ENCODE results near the gene CAMTA2. TPM values are rescaled to one million over a fixed set of nuclear protein-coding genes. Genes with fewer than 3 reads are reported as not detected.

CAMTA2 gene
- total RNA-seq, 2 experiments from 2014 or later = 9.7 to 44.3 TPM

- no peak for DNase-seq (ENCODE audit: low spot score)
- no peaks in the 10 kb centered on the region for H3K9me3 ChIP-seq (ENCODE audit: low read length)
- peaks cover 16% of the 10 kb centered on the region for H3K4me1 ChIP-seq (ENCODE audit: insufficient read depth, low read length, poor library complexity, severe bottlenecking)
- no peak overlapping the region for H3K4me2 ChIP-seq (ENCODE audit: low read length)
- intact Hi-C loops (cut with micrococcal nuclease; ENCODE audit: unreplicated experiment) = no loop called here
- no peak overlapping the region for H2AFZ ChIP-seq (ENCODE audit: low read length)
- H3K36me3 ChIP-seq (ENCODE audit: insufficient read depth, low read length) = no peaks in the 10 kb centered on the region
- H3K27ac ChIP-seq (ENCODE audit: low read depth, low read length, poor library complexity, severe bottlenecking) = no peak overlapping the region
- no TSS peak for BruUV-seq (replicated peaks)
- ChIA-PET CTCF (ENCODE audit: unreplicated experiment) (no interaction called here), POLR2A (interaction anchor here (0.5 kb wide), 1 partner anchor 55 kb away, joined by 3 read pairs; no protein-coding TSS in a partner anchor)
- H3K79me2 ChIP-seq (ENCODE audit: insufficient read depth, low read depth, low read length) = 0 out of 2 replicates have a peak, but pooled peaks cover under 1% of the 10 kb centered on the region
- no peak overlapping the region for H3K4me3 ChIP-seq (ENCODE audit: low read depth, low read length, poor library complexity, severe bottlenecking)
- TF ChIP-seq CTCF (conservative IDR thresholded peaks at IDR 0.05; ENCODE audit: low read length) (no peak), EZH2phosphoT487 (IDR thresholded peaks at IDR 0.05; ENCODE audit: borderline replicate concordance, low read depth, low read length) (no peak)
- no peaks in the 10 kb centered on the region for H3K9me2 ChIP-seq (ENCODE audit: insufficient read depth, low read length)
- H4K20me1 ChIP-seq (ENCODE audit: insufficient read depth, low read length) = no peaks in the 10 kb centered on the region
Observed at GRCh38 chr17:4994081-4994595, 6.7 kb upstream of the CAMTA2 start.

- Histone ChIP-seq H3K9me2 (ENCODE audit: insufficient read depth, low read length) (no peaks in the 10 kb centered on the region), H3K27ac (ENCODE audit: low read depth, low read length, poor library complexity, severe bottlenecking) (peak overlapping the region; percentile 48), H3K79me2 (ENCODE audit: insufficient read depth, low read depth, low read length) (peaks cover 3% of the 10 kb centered on the region; the same call in 1 of the 2 replicates), H3K4me1 (ENCODE audit: insufficient read depth, low read length, poor library complexity, severe bottlenecking) (peaks cover 27% of the 10 kb centered on the region), H3K9me3 (ENCODE audit: low read length) (no peaks in the 10 kb centered on the region), H3K4me2 (ENCODE audit: low read length) (peak overlapping the region; percentile 99), H4K20me1 (ENCODE audit: insufficient read depth, low read length) (no peaks in the 10 kb centered on the region), H3K4me3 (ENCODE audit: low read depth, low read length, poor library complexity, severe bottlenecking) (peak overlapping the region; percentile 93), H3K36me3 (ENCODE audit: insufficient read depth, low read length) (peaks cover 4% of the 10 kb centered on the region; the same call in 1 of the 2 replicates), H2AFZ (ENCODE audit: low read length) (peak overlapping the region; percentile 83)
- ChIA-PET POLR2A (interaction anchor here (1.1 to 3.3 kb wide), 3 partner anchors 17 to 29 kb away, joined by 3 to 10 read pairs (median 5); partner anchors contain the start of gene SPAG7), CTCF (ENCODE audit: unreplicated experiment) (interaction anchor here (1.3 kb wide), 1 partner anchor 10 kb away, joined by 4 read pairs; no protein-coding TSS in a partner anchor)
- TF ChIP-seq CTCF (conservative IDR thresholded peaks at IDR 0.05; ENCODE audit: low read length) (no peak), EZH2phosphoT487 (IDR thresholded peaks at IDR 0.05; ENCODE audit: borderline replicate concordance, low read depth, low read length) (no peak)
- intact Hi-C loops (cut with micrococcal nuclease; ENCODE audit: unreplicated experiment) = loop anchor here (2.0 to 5.0 kb wide), 3 partner anchors 31 to 81 kb away; no protein-coding TSS in a partner anchor
- TSS peak; percentile 74 for BruUV-seq (replicated peaks)
- peak; percentile 47 for DNase-seq (ENCODE audit: low spot score)
Observed at GRCh38 chr17:4987767-4988567, 492 bp upstream of the CAMTA2 start.
